HepG2 (cell line): Measurements from ENCODE around the gene CASS4. TPM values are rescaled to one million over a fixed set of nuclear protein-coding genes. Genes with fewer than 3 reads are reported as not detected.

ENCODE experiments used
- ARID3A ChIP-seq: IDR thresholded peaks from 2 replicates; pipeline ENCODE4 v1.6.1; 2012; ENCODE audit warnings: low read depth, low read length, improper control_type of control experiment
- CREB1 ChIP-seq, 2 experiments: fragments of 450-650 bp in 1 of 2; IDR thresholded peaks; 2 replicates each; pipeline ENCODE4 v1.6.1; 2016 to 2017; ENCODE audit warnings: control low read depth in 1 of 2, mild to moderate bottlenecking in 1 of 2, missing compliant biosample characterization in 1 of 2, missing genetic modification characterization in 1 of 2
- DNMT1 ChIP-seq: sonication (generic); formaldehyde crosslinking; IDR thresholded peaks from 2 replicates; pipeline ENCODE4 v1.5.1; 2020; ENCODE audit warnings: mild to moderate bottlenecking, missing genetic modification reagents
- GFI1 ChIP-seq: sonication (generic); formaldehyde crosslinking; IDR thresholded peaks from 2 replicates; pipeline ENCODE4 v1.5.0; 2020; ENCODE audit warnings: missing genetic modification reagents, mild to moderate bottlenecking, borderline replicate concordance
- IRF2 ChIP-seq: IDR thresholded peaks from 2 replicates; pipeline ENCODE4 v1.6.1; 2018; ENCODE audit warnings: missing genetic modification reagents, missing compliant biosample characterization
- KMT2A ChIP-seq: sonication (generic); formaldehyde crosslinking; IDR thresholded peaks from 2 replicates; pipeline ENCODE4 v1.4.0; 2020; ENCODE audit warnings: missing genetic modification reagents
- MIXL1 ChIP-seq: IDR thresholded peaks from 2 replicates; pipeline ENCODE4 v1.6.1; 2016
- NFKB2 ChIP-seq: sonication (generic); formaldehyde crosslinking; IDR thresholded peaks from 2 replicates; pipeline ENCODE4 v1.4.0; 2020; ENCODE audit warnings: missing genetic modification reagents, borderline replicate concordance
- PAX8 ChIP-seq: sonication (generic); formaldehyde crosslinking; IDR thresholded peaks from 2 replicates; pipeline ENCODE4 v1.8.0; 2022; ENCODE audit warnings: mild to moderate bottlenecking, missing genetic modification reagents, borderline replicate concordance
- PAXIP1 ChIP-seq: sonication (generic); formaldehyde crosslinking; conservative IDR thresholded peaks from 2 replicates; pipeline ENCODE4 v1.4.0; 2020; ENCODE audit warnings: mild to moderate bottlenecking, missing genetic modification reagents, moderate library complexity
- PRDM15 ChIP-seq: sonication (generic); formaldehyde crosslinking; IDR thresholded peaks from 2 replicates; pipeline ENCODE4 v1.4.0; 2020; ENCODE audit warnings: missing genetic modification reagents
- RARA ChIP-seq: IDR thresholded peaks from 2 replicates; pipeline ENCODE4 v1.6.1; 2016; ENCODE audit warnings: missing genetic modification reagents, missing compliant biosample characterization
- RFX3 ChIP-seq: IDR thresholded peaks from 2 replicates; pipeline ENCODE4 v1.6.1; 2016; ENCODE audit warnings: missing biosample characterization, missing genetic modification reagents
- SKI ChIP-seq: fragments of 450-650 bp; IDR thresholded peaks from one replicate; pipeline ENCODE4 v1.6.1; 2018; ENCODE audit warnings: mild to moderate bottlenecking; ENCODE audit not compliant: partially characterized antibody
- TEAD3 ChIP-seq: optimal IDR thresholded peaks from 2 replicates; pipeline ENCODE3; 2016; ENCODE audit warnings: borderline replicate concordance
- TSC22D2 ChIP-seq: sonication (generic); formaldehyde crosslinking; IDR thresholded peaks from 2 replicates; pipeline ENCODE4 v1.5.1; 2020; ENCODE audit warnings: missing genetic modification reagents, mild to moderate bottlenecking, borderline replicate concordance
- YEATS2 ChIP-seq: sonication (generic); formaldehyde crosslinking; IDR thresholded peaks from 2 replicates; pipeline ENCODE4 v1.4.0; 2020; ENCODE audit warnings: missing genetic modification reagents, borderline replicate concordance
- ZBTB21 ChIP-seq: sonication (generic); formaldehyde crosslinking; IDR thresholded peaks from 2 replicates; pipeline ENCODE4 v1.4.0; 2020; ENCODE audit warnings: missing genetic modification reagents
- ZNF143 ChIP-seq: sonication (generic); formaldehyde crosslinking; IDR thresholded peaks from 2 replicates; pipeline ENCODE4 v1.4.0; 2020; ENCODE audit warnings: missing genetic modification reagents
- ZNF329 ChIP-seq: sonication (generic); formaldehyde crosslinking; IDR thresholded peaks from 2 replicates; pipeline ENCODE4 v1.9.0; 2021; ENCODE audit warnings: low read depth, mild to moderate bottlenecking, missing genetic modification reagents
- ZNF766 ChIP-seq: sonication (generic); formaldehyde crosslinking; IDR thresholded peaks from 2 replicates; pipeline ENCODE4 v1.5.0; 2020; ENCODE audit warnings: missing genetic modification reagents, borderline replicate concordance
- polyA plus RNA-seq, 8 experiments: library from polyadenylated mRNA; depleted of rRNA in 3 of 8; stranded (reverse) in 7 of 8; unstranded in 1 of 8; fragments of >200 nt; fragmentation: Illumina TruSeq in 4 of 8; extraction: Trizol in 4 of 8; gene quantifications; 2 replicates each; pipeline versions ENCODE4 v1.2.1 to v1.2.3, GENCODE V29; 2011 to 2016; ENCODE audit warnings: low read depth in 4 of 8, missing spikeins in 1 of 8, mixed read lengths in 1 of 8; ENCODE audit not compliant: insufficient read depth in 1 of 8
- total RNA-seq, 5 experiments: library from RNA; depleted of rRNA; stranded (reverse); fragments of >200 nt; fragmentation: Illumina TruSeq; extraction: Trizol; gene quantifications; 2 replicates each; pipeline ENCODE4 v1.2.3, GENCODE V29; 2016; ENCODE audit warnings: low read depth in 1 of 5

The CASS4 gene
- total and polyA plus RNA-seq, 2 of the 13 experiments (the other 11 are each of a cell fraction or from before 2014, with no cell fraction given): 0.17 to 0.49 TPM

- no peak for TF ChIP-seq NFKB2 (CRISPR knock-in tag)
- TF ChIP-seq IRF2: 0 out of 2 replicates have a peak, but pooled peaks have one; percentile 22
- no peak for TF ChIP-seq SKI
- no peak for TF ChIP-seq ZNF143 (CRISPR knock-in tag)
- no peak for TF ChIP-seq KMT2A
- TF ChIP-seq RARA (CRISPR knock-in tag): peak; percentile 39; the same call in 1 of the 2 replicates
- TF ChIP-seq TEAD3: peak; percentile 41
- TF ChIP-seq CREB1 (IDR thresholded peaks at IDR 0.05): no peak
- 0 out of 2 replicates have a peak, but pooled peaks have one; percentile 22 for TF ChIP-seq CREB1 (CRISPR knock-in tag; IDR thresholded peaks at IDR 0.05)
- TF ChIP-seq PRDM15 (CRISPR knock-in tag): no peak
- TF ChIP-seq YEATS2 (CRISPR knock-in tag): no peak
- 0 out of 2 replicates have a peak, but pooled peaks have one; percentile 37 for TF ChIP-seq PAXIP1 (CRISPR knock-in tag)
- no peak for TF ChIP-seq GFI1 (CRISPR knock-in tag)
- TF ChIP-seq RFX3 (CRISPR knock-in tag): no peak
- peak; percentile 81 for TF ChIP-seq ARID3A
- TF ChIP-seq MIXL1 (CRISPR knock-in tag): 0 out of 2 replicates have a peak, but pooled peaks have one; percentile 35
- TF ChIP-seq ZNF766 (CRISPR knock-in tag): no peak
- TF ChIP-seq ZBTB21 (CRISPR knock-in tag): no peak
- no peak for TF ChIP-seq ZNF329 (CRISPR knock-in tag)
- TF ChIP-seq PAX8 (CRISPR knock-in tag): no peak
- TF ChIP-seq DNMT1: no peak
- no peak for TF ChIP-seq TSC22D2 (CRISPR knock-in tag)
Observed at GRCh38 chr20:56422076-56422823, 10.2 kb downstream of the CASS4 start (continued).
